Measurements from ENCODE around the gene NKIRAS1.

DNA sequence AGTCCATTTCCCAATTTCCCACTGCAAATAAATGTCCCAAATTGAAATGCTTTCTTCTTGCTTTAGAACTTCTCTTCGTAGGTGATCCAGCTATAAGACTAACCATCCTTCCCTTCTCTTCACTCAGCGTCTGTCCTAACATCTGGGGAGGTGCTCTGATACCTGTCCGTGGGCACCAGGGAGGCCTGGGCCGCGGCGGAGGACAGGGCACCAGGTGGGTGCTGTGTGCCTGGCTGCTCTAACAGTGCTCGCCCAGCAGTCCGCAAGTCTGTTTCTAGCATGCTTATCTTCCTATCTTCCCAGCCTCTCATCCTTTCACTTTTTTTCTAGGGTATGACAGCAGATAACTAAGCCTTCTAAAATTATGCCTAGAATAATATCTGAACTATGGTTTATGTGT is 37.3 kb downstream of the NKIRAS1 start:
- TF ChIP-seq CTCF (IDR thresholded peaks at IDR 0.05) = no peak
- no peak for TF ChIP-seq POLR2A (IDR thresholded peaks at IDR 0.05)

Measured in uterus (tissue), 2 donors.